ENCODE measurements around the gene PDHB.
"Not testable (repeated sequence)": the region's sequence is repeated elsewhere in the genome, so short reads cannot be mapped to it uniquely, and the experiment has no call there.

The PDHB gene

GRCh38 chr3:58437276-58437675, 3.6 kb upstream of the PDHB start:
- DNase-seq (ENCODE audit: low spot score) = not testable (repeated sequence)

GRCh38 chr3:58434990-58435389, 1.4 kb upstream of the PDHB start:
- no peak for DNase-seq (ENCODE audit: low spot score)

DNA sequence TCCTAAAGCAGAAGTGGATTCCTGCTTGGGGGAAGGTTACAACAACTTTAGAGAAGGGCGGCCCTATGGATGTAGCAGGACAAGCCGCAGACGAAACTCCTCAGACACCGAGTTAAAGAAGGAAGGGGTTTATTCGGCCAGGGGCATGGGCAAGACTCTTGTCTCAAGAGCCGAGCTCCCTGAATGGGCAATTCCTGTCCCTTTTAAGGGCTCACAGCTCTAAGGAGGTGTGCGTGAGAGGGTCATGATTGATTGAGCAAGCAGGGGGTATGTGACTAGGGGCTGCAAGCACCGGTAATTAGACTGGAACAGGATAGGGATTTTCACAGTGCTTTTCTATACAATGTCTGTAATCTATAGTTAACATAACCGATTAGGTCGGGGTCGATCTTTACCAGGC, 879 bp upstream of the PDHB start:
- no peak for DNase-seq (ENCODE audit: low spot score)

DNA sequence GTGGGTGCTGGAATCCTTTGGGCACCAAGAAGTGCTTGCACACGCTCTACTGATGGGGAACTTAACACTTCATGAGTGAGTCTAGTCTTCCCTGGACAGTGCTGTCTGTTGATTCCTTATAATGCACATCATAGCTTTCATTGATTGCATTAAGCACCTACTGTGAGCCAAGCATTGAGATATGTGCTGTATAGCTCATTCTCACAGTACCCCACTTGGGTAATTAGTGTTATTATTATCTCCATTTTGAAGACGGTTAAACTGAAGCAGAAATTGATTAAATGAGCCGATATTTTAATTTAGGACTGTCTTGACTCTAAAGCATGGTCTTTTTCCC, 504 bp upstream of the PDHB start:
- DNase-seq (ENCODE audit: low spot score) = no peak

DNA sequence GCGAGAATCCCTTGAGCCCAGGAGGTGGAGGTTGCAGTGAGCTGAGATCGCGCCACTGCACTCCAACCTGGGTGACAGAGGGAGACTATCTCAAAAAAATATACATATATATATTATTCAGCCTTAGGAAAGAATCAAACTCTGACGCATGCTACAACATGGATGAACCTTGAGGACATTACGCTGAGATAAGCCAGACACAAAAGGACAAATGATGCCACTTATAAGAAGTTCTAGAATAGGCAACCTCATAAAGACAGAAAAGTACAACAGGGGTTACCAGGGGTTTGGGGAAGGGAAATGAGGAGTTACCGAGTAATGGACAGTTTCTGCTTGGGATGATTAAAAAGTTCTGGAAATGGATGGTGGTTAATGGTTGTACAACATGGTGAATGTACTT, 727 bp downstream of the PDHB start:
- no peak for DNase-seq (ENCODE audit: low spot score)

GRCh38 chr3:58429657-58430056, 4.0 kb downstream of the PDHB start:
- no peak for DNase-seq (ENCODE audit: low spot score)

- no peak for DNase-seq (ENCODE audit: low spot score)
Observed at GRCh38 chr3:58427661-58428361, 5.8 kb downstream of the PDHB start.

- DNase-seq (ENCODE audit: low spot score) = no peak
Observed at GRCh38 chr3:58425782-58426181, 7.8 kb downstream of the PDHB start.

DNA sequence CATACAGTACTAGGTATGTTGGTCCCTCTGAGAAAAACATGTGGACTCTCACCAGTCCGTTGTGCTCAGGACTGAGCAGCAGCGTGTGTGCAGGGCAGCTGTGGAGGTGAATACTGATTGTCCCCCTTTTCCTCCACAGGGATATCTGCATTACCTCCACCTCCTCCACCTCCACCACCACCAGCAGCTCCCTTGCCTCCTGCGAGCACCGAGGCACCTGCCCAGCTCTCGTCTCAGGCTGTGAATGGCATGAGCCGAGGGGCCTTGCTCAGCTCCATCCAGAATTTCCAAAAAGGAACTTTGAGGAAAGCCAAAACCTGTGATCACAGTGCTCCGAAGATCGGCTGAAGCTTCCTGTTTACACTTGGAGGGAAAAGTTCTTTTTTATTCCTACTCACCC, 9.0 kb downstream of the PDHB start:
- DNase-seq (ENCODE audit: low spot score) = no peak

DNA sequence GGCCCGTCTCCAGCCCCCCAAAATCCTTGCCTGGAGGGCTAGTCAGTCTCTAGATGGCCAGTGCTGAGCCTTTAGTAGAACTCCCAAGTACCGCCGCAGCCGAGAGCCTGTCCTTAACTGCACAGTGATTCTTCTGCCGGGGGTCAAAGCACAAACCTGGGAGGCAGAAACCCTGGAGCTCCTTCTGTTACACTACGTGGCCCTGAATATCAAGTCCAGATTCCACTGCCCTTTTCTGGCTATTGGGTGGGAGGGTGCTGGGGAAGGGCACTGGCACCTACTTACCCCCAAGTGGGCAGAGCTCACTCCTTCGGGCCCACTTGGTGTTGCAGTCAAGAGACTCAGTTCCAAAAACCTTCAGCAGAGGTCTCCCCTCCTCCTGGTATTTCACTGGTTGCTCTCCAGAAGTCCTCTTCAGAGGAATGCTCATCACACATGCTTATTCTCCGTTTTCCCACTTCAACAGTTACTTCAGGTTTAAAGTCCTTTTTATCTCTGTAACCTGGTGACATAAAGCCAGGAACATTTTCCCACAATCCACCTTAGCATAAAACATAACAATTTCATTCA, 10.8 kb downstream of the PDHB start:
- DNase-seq (ENCODE audit: low spot score) = no peak

- no peak for DNase-seq (ENCODE audit: low spot score)
Observed at GRCh38 chr3:58421004-58421403, 12.6 kb downstream of the PDHB start.

DNA sequence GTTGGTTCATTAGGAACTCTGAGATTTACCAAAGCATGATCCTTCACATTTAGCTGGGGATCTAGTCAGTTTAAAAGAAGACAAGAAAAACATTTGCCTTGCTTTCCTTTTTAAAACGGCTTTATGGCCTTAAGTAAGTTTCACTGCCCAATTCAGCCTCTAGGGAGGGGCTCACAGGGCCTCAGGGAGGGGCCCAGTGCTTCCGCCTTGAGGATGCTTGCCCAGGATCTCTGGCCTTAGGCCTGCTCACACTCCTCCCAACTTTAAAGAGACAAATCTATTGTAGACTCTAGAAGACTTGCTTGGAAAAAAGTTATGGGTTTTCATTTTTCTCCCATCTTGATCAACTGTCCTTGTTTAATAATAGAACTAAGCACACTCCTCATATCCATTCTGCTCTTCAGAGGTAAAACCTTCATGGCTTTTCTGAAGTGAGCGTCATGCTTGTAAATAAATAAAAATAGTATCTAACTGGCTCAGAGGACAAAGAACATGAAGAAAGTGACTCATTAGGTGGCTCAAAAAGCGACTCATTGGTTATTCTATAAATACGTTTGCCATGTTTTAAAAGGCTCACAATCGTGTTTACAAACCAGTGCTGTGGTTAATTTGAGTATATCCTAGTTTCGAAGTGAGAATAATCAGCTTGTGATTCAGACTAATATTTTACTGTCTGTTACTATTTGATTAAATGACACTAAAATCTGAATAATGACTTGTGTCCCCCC, 13.7 kb downstream of the PDHB start:
- DNase-seq (ENCODE audit: low spot score) = no peak

DNA sequence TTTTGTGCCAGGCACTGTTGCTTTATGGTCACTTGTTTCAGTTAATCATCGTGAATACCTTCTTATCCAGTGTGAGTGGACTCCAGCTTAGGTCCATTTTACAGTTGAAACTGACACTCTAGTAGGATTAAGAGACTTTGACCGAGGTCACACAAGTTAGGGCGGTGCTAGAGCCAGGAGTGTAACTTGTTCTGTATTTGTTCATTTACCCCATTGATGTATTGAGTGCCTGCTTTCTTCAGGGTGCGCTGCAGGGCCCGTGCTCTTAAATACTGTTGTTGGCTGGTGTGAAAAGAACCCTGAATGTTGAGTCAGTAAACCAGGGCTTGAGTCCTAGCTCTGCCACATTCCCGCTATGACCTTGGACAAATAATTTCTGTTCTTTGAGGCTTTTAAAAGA, 15.4 kb downstream of the PDHB start:
- DNase-seq (ENCODE audit: low spot score) = no peak

DNA sequence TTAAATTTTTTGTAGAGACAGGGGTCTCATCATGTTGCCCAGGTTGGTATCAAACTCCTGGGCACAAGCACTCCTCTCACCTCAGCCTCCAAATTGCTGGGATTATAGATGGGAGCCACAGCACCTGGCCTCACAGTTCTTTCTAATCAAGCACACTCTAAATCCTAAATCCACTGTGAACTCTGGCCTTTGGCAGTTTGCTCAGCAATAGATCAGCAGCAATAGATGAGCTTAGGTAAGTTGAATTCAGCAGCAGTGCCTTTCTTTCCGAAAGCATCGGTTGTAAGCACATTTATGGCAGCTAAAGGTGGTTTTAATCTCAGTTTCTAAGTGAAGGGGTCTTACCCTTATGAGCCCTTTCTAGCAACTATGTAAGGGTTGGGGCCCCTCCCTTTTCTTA, 16.6 kb downstream of the PDHB start:
- DNase-seq (ENCODE audit: low spot score) = no peak

GRCh38 chr3:58416191-58416590, 17.4 kb downstream of the PDHB start:
- DNase-seq (ENCODE audit: low spot score) = no peak

GRCh38 chr3:58414538-58415197, 19.0 kb downstream of the PDHB start:
- peak; percentile 79 for DNase-seq (ENCODE audit: low spot score)

DNA sequence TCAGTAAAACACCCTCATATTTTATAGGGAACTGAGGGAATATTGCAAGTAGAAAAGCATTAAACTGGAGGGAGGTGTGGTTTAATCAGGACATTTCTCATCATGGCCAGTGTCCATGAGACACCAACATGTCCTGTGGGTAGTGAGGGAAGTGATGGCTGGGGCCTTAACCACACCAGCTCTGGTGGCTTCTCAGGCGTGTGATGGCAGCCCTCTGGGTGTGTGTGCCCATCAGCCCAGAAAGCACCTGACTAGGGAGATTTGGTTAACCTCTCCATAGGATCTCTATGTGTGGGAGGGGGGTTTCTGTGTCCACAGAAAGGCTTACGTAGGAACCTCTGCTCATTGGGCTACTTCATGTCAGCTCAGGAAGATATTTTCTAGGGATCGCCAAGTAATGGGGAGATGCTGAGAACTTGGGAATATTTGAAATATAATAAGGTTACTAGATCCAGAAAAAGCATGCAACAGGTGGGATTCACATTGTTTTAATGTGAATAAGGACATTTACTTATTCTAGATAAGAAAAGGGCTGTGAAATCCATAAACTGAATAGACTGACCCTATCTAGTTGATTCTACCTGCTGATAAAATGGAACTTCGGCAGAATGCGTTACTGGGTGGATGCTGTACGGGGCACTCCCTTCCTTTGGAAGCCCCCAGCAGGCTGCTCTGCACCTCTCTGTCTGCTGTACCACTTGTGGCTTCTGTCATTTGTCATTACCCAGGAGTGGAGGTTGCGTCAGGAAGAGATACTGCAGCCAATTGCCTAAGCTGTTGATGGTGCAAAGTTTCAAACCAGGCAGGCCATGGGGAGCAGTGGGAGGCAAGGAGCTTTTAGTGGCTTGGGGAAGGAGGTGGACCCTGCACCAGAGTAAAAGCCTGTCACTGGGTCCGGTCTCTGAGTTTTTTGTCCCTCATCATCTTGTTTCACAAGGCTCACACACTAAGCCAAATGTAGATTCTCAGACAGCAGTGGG, 21.5 kb downstream of the PDHB start:
- no peak for DNase-seq (ENCODE audit: low spot score)

- DNase-seq (ENCODE audit: low spot score) = no peak
Observed at GRCh38 chr3:58411036-58411435, 22.6 kb downstream of the PDHB start.

- no peak for DNase-seq (ENCODE audit: low spot score)
Observed at GRCh38 chr3:58409663-58410062, 24.0 kb downstream of the PDHB start.

DNA sequence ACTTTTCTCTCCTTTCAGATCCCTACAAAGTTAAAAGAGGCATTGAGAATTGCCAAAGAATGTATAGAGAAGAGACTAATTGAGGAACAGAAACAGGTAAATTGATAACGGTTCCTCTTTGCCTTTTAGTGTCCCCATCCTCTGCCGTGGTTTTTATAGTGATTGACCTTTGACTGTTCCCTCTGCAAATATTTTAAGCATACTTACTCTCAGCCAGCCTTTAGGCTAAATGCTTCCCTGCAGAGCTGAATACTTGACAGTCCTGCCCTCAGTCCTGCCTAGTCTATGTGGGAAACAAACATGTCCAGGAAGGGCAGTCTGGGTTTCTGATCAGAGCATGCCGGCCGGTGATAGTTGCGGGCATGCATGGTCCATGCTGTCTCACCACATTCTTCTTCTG, 24.7 kb downstream of the PDHB start:
- DNase-seq (ENCODE audit: low spot score) = no peak

DNA sequence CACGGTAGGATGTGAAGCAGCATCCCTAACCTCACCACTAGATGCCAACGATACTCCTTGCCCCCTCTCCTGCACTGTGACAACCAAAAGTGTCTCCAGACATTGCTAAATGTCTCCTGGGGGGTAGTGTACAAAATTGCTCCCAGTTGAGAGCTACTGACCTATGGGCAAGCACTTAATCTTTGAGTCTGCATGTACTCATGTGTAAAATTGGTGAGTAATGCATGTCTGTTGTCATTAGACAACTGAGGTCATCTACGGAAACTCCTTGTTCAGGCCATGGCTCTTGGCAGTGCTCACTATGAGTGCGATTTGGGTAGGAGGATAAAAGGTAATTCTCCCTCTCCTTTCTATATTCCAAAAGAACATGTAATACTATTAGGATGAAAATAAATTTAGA, 29.2 kb downstream of the PDHB start:
- DNase-seq (ENCODE audit: low spot score) = no peak

DNA sequence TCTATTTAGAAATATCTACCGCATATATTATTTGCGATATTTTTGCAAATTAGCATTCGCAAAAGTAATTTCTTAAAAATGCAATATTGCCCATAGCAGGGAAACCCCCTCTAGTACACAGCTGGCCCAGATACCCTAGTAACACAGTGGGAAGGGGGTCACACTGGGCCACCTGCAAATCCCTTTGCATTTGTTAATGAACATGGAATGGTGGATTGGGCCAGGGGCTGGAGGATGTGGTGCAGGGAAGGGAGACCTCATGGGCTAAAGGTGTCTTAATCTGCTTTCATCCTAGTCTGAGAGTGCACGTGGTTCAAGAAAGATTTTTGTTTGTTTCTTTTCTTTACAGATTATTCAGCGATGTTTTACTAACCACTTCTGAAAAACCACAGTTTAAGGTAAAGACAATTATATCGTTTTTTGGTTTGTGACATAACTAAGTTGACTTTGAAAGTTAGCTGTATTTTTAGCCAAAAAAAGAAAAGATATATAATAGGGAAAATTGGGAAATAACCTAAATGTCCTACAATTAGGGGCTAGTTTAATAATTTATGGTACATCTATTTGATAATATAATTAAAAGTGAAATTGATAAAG, 30.0 kb downstream of the PDHB start:
- no peak for DNase-seq (ENCODE audit: low spot score)

All from D341Med (cell line).